Left renal pelvis (tissue), 4 donors: ENCODE data around the gene EMC6. TPM values are rescaled to one million over a fixed set of nuclear protein-coding genes. Genes with fewer than 3 reads are reported as not detected.

Experiments used
- DNase-seq, 4 donors: peaks; one replicate each; pipeline ENCODE4 v3.0.0-alpha.2; 2013; ENCODE audit warnings: low read depth in 4 of 4, low spot score in 3 of 4
- polyA plus RNA-seq, 4 donors: library from polyadenylated mRNA; unstranded; fragments of 120-200 nt; gene quantifications; one replicate each; pipeline ENCODE4 v1.2.1, GENCODE V29; 2013; ENCODE audit not compliant: insufficient read length in 4 of 4

EMC6 gene
- polyA plus RNA-seq, 4 donors, result 16.9 to 36.5 (median 25.9) TPM

DNA sequence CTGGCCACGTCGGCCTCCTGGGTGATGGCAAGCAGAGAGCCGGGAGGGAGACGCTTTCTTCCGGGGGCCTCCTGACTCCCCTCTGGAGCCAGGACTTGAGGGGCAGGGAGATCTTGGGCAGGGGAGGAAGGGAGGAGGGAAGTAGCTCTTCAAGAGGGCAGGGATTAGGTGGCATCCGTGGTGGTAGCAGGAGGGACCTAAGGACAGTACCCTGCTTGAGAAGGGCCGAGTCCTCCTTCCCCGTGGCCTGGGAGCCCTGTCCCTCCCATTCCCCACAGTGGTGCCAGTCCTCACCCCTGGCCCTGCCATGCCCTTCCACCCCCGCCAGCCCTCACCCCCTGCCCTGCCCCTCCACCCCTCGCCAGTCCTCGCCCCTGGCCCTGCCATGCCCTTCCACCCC is 12.8 kb upstream of the EMC6 start:
- no peak for DNase-seq

DNA sequence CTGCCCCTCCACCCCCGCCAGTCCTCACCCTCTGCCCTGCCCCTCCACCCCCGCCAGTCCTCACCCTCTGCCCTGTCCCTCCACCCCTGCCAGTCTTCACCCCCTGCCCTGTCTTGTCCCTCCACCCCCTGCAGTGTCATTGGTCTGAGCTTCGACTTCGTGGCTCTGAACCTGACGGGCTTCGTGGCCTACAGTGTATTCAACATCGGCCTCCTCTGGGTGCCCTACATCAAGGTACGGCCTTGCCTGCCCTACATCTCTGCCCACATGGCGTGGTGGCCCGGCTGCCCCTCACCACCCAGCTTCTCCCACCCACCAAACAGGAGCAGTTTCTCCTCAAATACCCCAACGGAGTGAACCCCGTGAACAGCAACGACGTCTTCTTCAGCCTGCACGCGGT is 12.3 kb upstream of the EMC6 start:
- no peak for DNase-seq

DNA sequence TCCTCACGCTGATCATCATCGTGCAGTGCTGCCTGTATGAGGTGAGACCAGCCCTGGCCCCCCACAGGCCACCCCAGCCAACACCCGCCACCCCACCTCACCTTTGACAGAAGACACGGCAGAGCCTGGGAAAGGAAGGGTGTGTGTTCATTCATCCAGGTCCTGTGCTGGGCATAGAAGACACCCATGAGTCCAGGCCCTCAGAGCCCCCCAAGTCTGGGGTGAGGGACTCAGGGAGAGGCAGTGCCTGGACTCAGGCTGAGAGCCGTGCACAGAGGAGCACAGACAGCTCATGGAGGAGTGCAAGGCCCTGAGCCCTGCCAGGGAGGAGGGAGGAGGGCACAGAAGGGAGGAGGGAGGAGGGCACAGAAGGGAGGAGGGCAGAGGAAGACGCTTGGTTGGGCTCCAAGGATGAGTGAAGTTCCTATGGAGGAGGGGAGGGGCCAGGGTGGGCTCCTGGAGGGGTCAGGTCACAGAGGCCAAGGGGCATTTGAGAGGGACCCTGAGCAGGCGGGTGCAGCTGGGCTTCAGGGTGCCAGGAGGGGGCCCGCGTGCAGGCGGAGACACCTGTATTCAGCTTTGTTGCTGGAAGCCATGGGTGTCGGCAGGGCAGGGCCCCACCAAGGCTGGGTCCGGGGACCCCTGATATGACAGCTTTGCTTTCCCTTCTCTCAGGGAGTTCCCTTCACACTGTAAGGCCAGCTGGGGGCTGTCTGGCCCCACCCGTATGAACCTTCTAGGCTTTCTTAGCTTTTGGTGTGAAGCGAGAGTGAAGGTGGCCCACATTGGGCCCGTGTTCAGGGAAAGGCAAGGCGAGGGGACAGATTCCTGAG is 11.6 kb upstream of the EMC6 start:
- DNase-seq, result no peak

DNA sequence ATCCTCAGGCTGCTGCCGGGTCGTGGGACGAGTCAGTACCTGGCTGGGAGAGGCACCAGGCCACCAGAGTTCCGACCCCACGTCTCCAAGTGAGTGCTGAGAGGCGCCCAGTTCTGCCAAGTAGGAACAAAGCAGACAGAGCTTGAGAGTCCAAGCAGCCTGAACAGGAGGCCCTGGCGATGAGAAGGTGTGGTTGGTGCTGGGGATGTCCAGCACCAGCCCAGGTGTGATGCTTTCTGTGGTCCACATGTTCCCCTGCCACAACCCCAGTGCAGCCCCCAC is 11.1 kb upstream of the EMC6 start:
- DNase-seq, result no peak

DNA sequence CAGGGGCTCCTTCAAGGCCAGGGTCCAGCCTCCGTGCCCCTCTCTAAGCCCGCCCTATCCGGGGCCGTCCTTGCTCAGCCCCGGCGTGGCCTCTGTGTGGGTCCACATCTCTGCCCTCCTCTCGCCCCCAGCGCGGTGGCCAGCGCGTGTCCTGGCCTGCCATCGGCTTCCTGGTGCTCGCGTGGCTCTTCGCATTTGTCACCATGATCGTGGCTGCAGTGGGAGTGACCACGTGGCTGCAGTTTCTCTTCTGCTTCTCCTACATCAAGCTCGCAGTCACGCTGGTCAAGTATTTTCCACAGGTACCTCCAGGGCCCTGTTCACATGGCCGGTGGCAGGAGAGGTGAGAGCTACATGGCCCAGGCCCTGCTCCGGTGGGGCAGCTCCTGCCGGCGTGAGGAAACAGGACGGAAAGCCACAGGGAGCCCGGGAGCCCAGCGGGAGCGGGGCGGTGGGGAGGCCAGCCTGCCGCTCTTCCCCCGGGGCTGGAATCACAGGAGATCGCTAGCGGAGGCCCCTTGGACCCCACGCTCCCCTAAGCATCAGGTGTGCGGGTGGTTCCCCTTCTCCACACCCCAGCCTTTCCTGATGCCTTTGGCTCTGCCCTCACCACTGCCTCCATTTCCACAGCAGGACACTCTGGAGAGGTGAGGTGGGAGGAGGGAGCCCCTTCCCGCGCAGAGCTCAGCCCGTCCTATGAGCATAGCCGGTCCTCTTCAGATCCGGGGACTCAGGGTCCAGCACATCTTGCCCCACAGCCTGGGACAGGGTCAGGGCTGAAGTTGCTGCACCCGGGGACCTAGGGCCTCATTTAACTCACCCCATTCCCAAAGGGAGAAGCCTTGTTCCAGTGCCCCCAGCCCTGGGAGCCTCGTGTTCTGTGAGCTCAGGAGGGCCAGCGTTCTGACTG is 10.5 kb upstream of the EMC6 start:
- no peak for DNase-seq

DNA sequence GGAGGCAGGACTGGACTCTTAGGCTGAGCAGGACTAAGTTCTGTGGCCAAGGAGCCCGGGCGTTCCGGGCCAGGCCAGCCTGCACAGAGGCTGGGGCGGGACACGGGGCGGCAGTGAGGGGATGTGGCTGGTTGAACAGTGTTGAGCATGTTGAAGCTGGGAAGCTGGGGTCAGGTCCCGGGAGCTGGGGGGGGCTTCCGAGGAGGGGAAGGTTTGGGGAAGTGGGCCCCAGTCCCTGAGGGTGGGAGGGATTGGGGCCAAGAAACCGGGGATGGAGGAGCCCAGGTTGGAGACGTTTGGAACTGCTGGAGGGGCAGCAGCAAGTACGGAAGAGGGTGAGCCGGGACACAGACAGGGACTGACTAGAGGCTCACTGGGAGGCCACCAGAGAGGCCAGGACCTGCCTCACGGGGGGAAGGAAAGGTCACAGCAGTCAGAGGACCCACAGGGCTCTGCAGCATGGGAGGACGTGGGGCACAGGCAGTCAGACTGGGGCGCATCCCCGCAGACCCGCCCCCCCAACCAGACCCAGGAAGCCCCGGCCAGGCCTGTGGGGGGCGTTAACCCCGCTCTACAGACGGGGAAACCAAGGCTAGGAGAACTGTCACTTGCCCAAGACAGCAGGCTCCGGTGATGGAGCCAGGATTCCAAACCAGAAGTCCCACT is 9.7 kb upstream of the EMC6 start:
- DNase-seq, result no peak

DNA sequence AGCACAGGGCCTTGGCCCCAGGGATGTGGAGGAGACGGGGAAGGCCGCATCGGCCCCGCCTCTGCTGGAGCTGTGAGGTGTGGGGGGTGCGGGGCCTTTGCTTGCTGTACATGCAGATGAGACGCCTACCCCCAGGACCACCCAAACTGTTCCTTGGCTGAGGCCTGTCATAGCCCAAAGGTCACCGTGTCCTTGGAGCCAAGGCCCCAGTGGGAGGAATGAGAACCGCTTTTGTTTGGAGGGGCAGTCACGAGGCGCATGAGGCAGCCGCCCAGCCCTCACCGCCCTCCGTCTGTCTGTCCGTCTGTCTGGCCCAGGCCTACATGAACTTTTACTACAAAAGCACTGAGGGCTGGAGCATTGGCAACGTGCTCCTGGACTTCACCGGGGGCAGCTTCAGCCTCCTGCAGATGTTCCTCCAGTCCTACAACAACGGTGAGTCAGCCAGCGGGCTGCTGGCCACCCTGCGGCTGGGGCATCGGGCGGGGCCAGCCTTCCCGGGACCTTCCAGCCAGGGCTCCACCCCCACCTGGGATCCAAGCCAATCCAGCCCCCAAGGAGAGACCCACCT is 9.0 kb upstream of the EMC6 start:
- no peak for DNase-seq

DNA sequence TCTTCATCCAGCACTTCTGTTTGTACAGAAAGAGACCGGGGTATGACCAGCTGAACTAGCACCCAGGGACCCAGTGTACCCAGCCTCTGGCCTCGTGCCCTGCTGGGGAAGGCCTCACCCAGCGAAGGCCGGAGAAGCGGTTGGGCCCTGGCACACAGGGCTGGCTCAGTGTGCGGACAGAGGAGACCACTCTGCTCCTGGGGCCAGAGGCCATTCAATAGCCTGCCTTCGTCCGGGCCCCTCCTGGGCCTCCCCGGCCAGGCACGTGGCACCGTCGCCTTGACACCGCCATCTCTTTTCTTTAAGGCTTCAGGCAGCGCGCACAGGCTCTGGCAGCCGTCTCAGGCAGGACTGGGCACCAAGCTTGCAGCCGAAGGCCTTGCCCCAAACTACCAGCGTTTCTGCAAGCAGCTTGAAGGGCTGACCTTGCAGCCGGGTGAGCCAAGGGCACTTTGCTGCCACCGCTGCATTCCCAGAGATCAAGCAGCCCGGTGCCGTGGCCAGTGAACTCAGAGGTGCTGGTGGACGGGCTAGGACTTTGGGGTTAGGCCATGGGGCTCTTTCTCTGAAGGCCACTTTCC is 8.2 kb upstream of the EMC6 start:
- DNase-seq, result no peak

DNA sequence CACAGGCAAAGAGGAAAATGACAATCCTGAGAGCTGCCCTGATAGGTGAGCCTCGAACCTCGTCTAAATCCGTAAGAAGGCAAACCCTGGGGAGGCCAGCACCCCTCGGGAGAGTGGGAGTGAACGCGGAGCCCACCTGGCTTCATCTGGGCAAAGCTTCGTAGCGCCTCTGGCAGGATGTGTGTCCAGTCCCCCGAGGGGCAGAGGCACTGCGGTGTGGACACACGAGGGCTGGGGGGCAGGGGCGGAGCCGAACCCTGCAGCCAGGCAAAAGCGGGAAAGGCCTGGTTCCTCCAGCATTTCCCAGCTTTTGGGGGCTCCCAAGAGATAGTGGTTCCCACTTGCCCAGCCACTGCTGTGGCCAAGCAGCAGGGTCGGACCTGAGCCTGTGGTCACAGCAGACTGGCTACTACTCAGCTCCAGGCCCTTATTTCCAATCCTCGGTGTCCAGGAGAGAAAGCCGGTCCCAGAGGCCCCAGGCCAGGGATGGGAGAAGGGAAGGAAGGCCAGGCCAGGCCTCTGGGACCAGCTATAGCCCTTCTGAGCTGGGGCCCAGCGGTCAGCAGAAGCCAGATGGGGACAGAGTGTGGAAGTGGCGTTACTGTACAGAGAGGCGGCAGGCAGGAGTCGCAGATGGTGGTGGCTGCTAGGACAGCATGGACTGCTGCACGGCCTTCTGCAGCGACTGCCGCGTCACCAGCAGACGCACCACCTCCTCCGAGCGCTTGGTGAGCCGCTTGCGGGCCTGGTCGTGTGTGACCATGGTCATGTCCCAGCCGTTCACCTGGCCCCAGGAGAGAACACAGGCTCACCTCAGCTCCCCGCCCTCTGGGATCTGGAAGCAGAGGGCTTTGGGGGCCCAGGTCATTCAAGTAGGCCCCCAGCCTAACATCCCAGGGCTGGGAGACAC is 5.3 kb upstream of the EMC6 start:
- no peak for DNase-seq

DNA sequence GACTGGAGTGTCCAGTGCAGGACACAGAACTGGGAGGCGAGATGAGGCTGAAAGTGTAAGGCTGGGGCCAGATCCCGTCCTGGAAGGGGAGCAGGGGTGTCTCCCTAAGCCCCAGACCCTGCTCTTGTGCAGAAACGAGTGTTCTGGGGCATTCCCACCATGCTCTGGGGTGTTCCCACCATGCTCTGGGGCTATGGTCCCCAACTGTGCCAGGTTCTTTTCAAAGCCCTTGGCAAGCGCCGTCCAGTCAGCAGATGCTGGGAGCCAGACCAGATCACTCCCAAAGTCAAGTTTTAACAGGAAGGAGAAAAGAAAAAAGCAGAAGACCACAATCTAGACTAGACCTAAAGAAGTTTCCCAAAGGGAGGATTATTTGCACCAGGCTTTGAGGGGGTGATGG is 2.8 kb upstream of the EMC6 start:
- no peak for DNase-seq

DNA sequence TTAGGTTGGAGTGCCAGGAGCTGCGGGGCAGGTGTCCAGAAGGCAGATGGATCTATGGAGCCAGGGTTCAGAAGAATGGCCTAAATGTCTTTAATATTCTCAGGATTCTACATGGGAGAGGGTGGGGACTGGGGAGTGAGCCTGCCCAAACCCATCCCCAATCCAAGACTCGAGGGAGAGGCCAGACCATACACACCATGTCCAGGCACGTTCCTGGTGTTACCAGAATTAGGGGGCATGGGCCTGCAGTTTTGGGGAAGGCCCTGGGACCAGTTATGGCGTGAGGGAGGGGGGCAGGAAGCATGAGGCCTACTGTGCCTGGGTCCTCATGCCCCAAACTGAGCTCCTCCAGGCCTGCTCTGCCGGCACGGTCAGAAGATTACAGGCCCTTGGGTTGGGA is 2.1 kb upstream of the EMC6 start:
- DNase-seq, result no peak

DNA sequence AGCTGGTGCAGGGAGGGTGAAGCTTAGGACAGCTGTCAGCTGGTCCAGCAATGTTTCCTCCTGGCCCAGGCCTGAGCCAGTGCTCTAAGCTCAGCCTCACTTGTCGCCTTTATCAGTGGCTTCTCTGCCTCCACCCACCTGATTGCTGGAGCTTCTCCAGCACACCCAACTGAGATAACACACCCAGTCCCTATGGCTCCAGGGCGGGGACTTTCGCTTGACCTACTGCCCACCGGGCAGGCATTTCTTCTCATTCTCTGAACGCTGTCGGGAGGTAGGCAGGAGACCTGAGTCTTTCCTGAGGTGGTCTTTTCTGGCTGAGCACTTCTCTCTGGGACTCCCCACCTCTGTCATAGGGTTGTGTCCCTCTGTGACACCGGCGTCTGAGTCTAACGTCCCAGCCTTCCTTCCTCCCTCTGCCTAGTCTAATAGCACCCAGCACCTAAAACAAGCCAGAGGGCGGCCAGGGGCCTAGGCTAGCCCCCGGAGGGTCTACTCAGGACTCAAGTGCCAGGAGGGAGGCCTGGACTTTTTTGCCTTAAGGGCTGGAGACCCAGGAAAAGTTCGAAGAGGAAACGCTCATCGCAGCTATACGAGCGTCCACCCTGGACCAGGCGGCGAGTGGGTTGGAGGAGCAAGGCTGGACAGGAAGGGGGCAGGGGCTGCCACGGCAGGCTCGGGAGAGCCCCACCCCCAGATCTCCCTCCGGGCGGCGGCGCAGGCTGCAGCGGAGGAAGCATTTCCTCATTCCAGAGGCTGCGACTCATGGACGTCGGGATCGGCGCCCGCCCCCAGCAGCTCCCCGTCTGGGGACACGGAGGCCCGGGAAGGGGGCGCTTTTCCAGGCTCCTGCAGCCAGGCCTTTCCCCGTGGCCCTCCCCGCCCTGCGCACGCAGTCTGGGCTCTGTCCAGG is 990 bp upstream of the EMC6 start:
- DNase-seq, result peak; percentile 59 to 68 (median 66)

DNA sequence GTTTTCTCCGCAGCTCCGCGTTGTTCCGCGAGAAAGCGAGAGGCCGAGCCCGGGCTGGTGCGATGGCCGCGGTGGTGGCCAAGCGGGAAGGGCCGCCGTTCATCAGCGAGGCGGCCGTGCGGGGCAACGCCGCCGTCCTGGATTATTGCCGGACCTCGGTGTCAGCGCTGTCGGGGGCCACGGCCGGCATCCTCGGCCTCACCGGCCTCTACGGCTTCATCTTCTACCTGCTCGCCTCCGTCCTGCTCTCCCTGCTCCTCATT is 404 bp downstream of the EMC6 start:
- no peak for DNase-seq

DNA sequence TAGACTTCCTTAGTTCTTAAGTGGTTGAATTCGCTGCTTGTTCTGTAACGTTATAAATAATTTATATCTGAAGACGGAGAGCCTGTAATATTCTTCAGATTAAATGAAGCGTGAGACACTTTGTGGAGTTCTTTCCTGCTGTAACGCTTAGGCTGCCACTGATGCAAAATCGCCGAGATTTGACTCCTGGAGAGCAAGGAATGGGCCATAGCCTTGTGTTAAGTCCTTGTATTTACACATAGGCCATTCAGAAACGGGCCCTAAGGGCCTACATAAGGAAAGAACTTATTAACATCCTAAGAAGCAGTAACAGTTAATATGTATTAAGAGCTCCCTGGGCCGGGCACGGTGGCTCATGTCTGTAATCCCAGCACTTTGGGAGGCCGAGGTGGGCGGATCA is 936 bp downstream of the EMC6 start:
- no peak for DNase-seq

DNA sequence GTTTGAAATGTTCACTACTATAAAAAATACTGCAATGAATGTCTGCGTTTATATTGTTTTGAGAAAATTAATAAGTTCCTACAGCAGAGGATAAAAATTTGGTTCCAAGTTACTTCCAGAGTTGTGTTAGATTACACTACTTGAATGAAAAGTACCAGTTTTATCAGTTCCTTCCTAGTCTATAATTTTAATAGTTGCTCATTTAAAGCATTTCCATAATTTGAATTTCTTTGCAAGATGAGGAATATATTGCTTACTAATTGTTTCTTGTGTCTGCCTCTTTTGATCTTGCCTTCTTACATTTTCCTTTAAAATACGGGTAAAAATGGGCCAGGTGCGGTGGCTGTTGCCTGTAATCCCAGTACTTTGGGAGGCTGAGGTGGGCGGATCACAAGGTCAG is 4.0 kb downstream of the EMC6 start:
- no peak for DNase-seq

DNA sequence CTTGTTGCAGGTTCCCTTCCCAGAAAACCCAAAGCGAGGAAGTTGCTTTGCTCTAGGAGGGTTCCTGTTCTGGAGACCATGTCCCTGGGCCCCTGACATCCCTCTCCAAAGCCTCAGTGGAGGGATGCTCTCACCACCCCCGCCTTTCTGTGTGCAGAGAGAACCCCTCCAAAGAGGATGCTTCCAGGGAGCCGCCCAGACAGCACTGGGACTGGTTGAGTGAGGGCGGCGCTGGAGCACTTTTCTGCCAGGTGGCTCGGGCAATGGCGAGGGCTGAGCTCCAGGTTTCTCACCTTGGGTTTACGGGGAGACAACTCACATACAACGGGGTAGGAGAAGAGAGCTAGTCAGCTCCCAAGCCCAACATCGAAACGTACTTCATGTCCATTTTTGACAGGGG is 7.3 kb downstream of the EMC6 start:
- no peak for DNase-seq

DNA sequence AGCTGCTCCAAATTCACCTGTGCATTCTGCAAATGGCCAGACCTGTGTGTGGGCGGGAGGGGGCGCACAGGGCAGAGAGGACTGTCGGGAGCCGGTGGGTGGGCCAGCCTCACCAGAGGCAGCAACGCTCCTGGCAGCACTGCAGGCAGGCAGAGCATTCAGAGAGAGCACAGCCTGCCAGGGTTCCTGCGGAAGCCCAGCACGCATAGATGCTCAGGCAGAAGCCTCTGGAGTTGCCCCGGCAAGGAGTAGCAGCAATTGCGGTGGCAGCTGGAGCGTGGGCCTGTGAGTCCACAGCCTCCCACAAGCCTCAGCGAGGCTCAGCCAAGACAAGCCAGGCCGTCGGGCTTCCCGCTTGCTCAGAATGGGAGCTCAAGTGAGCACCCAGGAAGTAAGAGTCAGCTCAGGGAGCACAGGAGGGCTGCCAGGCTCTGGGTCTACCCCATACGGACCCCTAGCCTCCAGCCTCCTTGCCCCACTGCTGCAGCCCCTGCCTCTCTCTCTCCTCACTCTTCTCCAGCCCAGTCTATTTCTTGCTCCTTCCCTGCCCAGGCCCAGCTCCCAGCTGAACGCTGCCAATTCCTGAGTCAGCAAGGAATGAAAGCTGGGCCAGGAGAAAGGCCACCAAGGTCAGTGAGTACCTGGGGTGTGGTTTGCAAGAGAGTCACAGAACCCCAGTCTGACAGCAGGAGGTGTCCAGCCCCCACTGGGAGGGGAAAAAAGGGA is 9.6 kb downstream of the EMC6 start:
- DNase-seq, result no peak

DNA sequence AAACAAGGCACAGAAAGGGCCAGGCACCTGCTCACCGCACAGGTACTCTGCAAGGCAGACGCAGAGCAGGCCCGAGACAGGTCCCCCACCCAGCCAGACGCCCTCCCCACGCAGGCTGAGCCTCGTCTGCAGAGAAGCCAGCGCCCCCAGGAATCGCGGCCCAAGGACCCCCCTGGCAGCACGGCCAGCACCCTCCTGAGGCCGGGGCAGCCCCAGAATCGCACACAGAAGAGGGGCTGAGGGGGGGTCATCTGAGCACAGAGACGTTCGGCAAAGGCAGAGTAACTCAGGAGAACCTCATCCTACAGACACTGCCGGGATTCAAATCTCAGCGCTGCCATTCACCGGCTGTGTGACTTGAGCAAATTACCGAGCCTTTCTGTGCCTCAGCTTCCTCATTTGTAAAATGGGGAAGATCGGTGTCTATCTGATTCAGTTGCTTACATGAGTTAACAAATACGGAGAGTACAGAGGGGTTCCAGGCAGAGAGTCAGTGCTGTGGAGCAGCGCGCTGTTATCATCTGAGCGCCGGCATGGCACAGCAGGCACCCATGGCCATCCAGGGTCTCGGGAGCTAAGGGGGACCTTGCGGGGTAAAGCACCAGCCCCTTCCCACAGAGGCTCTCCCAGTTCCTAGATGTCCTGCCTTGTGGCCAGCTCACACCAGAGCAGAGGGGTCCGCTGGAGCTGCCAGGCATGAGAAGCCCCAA is 10.4 kb downstream of the EMC6 start:
- DNase-seq, result no peak
